HAP-1 (cell line): ENCODE measurements around the gene DGCR6L.
"Not testable (repeated sequence)": the region's sequence is repeated elsewhere in the genome, so short reads cannot be mapped to it uniquely, and the experiment has no call there.

Experiments used
- DNase-seq, 2 experiments: peaks; one replicate each; pipeline ENCODE4 v3.0.0-alpha.2; 2016 to 2020; ENCODE audit warnings: low spot score in 2 of 2
- H3K27me3 ChIP-seq: fragments of 250-450 bp; sonication (Bioruptor Pico); 2 replicates; pipeline ENCODE4 v1.5.1; 2020; ENCODE audit warnings: low read depth, mild to moderate bottlenecking, moderate library complexity
- H3K36me3 ChIP-seq: fragments of 250-450 bp; sonication (Bioruptor Pico); replicated peaks from 2 replicates; pipeline ENCODE4 v1.5.1; 2020; ENCODE audit warnings: mild to moderate bottlenecking
- H3K4me1 ChIP-seq: fragments of 250-450 bp; sonication (Bioruptor Pico); 2 replicates; pipeline ENCODE4 v1.5.1; 2020; ENCODE audit warnings: mild to moderate bottlenecking
- H3K4me3 ChIP-seq: fragments of 250-450 bp; sonication (Bioruptor Pico); 2 replicates; pipeline ENCODE4 v1.5.1; 2020; ENCODE audit warnings: mild to moderate bottlenecking, moderate library complexity
- H3K9me3 ChIP-seq: fragments of 250-450 bp; sonication (Bioruptor Pico); 2 replicates; pipeline ENCODE4 v1.5.1; 2020; ENCODE audit warnings: mild to moderate bottlenecking, moderate library complexity
- in situ Hi-C: fragments of 300-500 bp; cut with MboI; formaldehyde crosslinking; loops from 3 replicates; pipeline ENCODE4 v1.14.3; 2020; ENCODE audit warnings: low sequenced_read_pairs, inconsistent platforms, mixed read lengths

The DGCR6L gene

GRCh38 chr22:20268279-20269012, 51.4 kb downstream of the DGCR6L start, which contains the start of gene RTN4R:
Gene RTN4R (minus strand): TSS chr22:20268318. CDS start chr22:20268092, 226 bp downstream.
- H3K4me3 ChIP-seq: peak within 1 kb of the TSS; percentile 42
- peaks cover 7% of the 10 kb centered on the region; the same call in 1 of the 2 replicates for H3K4me1 ChIP-seq
- DNase-seq: peak; percentile 51 to 78
- no peaks in the 10 kb centered on the region for H3K9me3 ChIP-seq
- in situ Hi-C loops: no loop called here
- no peaks in the 10 kb centered on the region for H3K36me3 ChIP-seq
- H3K27me3 ChIP-seq: no peaks in the 10 kb centered on the region

GRCh38 chr22:20267441-20268278, 52.2 kb downstream of the DGCR6L start:
- peak in 1 of 2 experiments; percentile 51 for DNase-seq

GRCh38 chr22:20266667-20267440, 53.0 kb downstream of the DGCR6L start:
- DNase-seq, H3K27me3 ChIP-seq, H3K4me1 ChIP-seq, in situ Hi-C loops, H3K36me3 ChIP-seq, H3K9me3 ChIP-seq: not testable (repeated sequence)
- peak overlapping the region; percentile 42 for H3K4me3 ChIP-seq

More at GRCh38 chr22:20267441-20268278, 52.2 kb downstream of the DGCR6L start:
- Histone ChIP-seq H3K27me3 (no peaks in the 10 kb centered on the region), H3K9me3 (no peaks in the 10 kb centered on the region), H3K36me3 (no peaks in the 10 kb centered on the region), H3K4me3 (peak overlapping the region; percentile 42), H3K4me1 (peaks cover 7% of the 10 kb centered on the region; the same call in 1 of the 2 replicates)
- in situ Hi-C loops: no loop called here

GRCh38 chr22:20265772-20266666, 53.8 kb downstream of the DGCR6L start:
- in situ Hi-C loops, H3K4me3 ChIP-seq, H3K27me3 ChIP-seq, DNase-seq, H3K36me3 ChIP-seq, H3K4me1 ChIP-seq, H3K9me3 ChIP-seq: not testable (repeated sequence)

- DNase-seq: no peak
- no peaks in the 10 kb centered on the region for H3K9me3 ChIP-seq
- in situ Hi-C loops: no loop called here
- H3K4me3 ChIP-seq: no peak overlapping the region
- peaks cover 7% of the 10 kb centered on the region; the same call in 1 of the 2 replicates for H3K4me1 ChIP-seq
- H3K27me3 ChIP-seq: no peaks in the 10 kb centered on the region
- no peaks in the 10 kb centered on the region for H3K36me3 ChIP-seq
These were observed 55.0 kb downstream of the DGCR6L start for GRCh38 chr22:20264614-20265452.
